Hematopoietic multipotent progenitor cell (in vitro differentiated cells): ENCODE measurements around the gene CD2AP. TPM values are rescaled to one million over a fixed set of nuclear protein-coding genes. Genes with fewer than 3 reads are reported as not detected.
"Not testable (repeated sequence)": the region's sequence is repeated elsewhere in the genome, so short reads cannot be mapped to it uniquely, and the experiment has no call there.

ENCODE experiments used
- DNase-seq, 3 donors: peaks; one replicate each; pipeline ENCODE4 v3.0.0-alpha.2; 2011 to 2015; ENCODE audit warnings: low read depth in 2 of 3, low spot score in 2 of 3
- total RNA-seq: library from RNA; depleted of rRNA; stranded (reverse); fragments of >200 nt; gene quantifications from one replicate; pipeline ENCODE4 v1.2.3, GENCODE V29; 2012

Gene CD2AP
- total RNA-seq, 1 donor: 8.1 TPM

DNA sequence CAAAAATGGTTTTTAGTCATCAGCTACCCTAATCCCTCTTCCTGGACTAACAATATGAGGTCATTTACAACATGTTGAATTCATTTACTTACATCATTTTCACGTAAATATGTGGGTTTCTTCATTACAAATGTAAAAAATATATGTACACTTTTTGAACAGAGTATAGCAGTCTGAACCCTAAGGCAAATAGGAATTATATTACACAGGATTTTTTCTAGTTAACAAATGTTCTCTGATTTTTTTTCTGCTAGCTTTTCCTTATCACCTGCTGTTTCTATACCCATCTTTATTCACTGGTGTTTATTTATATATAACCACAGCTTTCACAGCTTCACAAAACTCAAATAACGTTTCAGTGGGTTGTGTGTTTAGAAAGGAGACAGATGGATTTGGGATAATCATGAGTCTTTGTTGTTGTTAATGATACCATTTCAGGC lies 21.0 kb upstream of the CD2AP start:
- no peak for DNase-seq

GRCh38 chr6:47457370-47457769 lies 20.2 kb upstream of the CD2AP start:
- DNase-seq: no peak

GRCh38 chr6:47464052-47464451 lies 13.5 kb upstream of the CD2AP start:
- DNase-seq: no peak

- no peak for DNase-seq
Measured at GRCh38 chr6:47465117-47465516, 12.5 kb upstream of the CD2AP start.

DNA sequence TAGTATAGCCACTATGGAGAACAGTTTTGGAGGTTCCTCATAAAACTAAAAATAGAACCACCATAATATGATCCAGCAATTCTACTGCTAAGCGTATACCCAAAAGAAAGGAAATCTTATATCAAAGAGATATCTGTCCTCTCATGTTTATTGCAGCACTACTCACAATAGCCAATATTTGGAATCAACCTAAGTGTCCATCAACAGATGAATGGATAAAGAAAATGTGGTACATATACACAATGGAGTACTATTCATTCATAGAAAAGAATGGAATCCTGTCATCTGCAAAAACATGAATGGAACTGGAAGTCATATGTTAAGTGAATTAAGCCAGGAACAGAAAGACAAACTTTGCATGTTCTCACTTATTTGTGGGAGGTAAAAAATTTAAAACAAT lies 5.7 kb upstream of the CD2AP start:
- no peak for DNase-seq

DNA sequence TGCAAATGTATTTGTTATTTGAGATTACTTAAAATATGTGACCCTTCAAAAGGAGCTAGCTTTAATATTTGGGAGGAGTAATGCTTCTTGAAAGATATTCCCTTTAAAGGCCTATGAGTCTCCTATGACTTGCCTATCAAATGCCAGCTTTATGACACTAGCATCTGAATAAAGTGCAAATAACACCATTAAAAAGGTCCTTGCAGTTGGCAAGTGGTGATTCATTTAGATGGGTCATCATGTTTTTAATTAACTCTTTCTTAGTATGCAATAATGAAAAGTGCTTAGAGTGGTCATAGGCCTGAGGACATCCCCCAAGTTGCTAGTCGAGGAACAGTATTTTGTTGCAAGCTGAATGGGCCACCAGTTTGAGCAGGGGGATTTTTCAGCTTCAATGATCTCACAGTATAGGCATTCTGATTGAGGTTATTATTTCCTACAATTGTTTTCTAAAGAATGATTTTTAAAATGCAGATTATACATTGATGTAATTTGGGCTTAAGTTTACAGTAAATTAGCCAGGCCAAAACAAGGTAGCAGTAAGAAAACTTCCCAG lies 3.7 kb upstream of the CD2AP start:
- DNase-seq: no peak

- DNase-seq: no peak
Measured at GRCh38 chr6:47475319-47475816, 2.2 kb upstream of the CD2AP start.

- DNase-seq: peak in 2 of 3 donors; percentile 10 to 33
Measured at GRCh38 chr6:47476781-47477496, 650 bp upstream of the CD2AP start.

DNA sequence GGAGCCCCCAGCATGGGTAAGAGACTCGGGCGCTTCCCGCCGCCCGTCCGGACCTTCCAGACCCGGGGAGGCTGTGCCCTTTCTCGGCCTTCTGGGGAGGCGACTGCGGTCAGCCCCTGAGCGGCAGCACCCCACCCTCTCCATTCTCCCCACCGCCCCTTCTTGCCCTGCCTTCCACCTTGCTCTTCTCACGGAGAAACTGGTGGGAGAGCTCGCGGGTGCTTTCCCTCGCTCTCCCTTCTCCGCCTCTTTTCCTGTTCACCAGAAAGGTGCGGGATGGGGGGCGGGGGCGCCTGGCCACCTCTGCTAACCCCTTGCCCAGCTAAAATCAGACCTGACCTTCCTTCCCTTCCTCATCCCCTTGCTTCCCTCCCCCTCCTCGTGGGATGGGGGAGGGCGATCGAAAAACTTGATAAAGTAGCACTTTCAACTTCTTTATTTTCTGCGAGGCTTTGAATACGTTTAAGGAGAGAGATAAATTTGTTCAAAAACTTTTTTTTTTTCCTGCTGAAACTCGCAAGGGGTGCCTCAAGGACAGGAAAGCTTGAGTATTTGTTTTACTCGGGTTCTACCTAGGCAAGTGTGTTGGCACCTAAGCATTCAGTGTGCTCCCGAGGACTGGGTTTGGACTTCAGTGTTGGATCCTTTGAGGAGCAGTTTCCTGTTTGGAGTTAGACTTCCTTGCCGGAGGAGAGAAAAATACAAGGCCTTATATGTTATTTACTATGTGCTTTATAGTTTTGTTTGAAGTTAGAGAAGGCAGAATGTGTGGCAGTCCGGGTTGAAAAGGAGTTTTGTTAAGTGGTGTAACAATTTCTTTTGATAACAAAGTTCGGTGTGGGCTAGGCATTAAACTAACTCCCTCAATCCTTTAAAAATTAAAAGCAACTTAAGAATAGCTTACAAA lies 897 bp downstream of the CD2AP start:
- peak in 1 of 3 donors; percentile 65 for DNase-seq

DNA sequence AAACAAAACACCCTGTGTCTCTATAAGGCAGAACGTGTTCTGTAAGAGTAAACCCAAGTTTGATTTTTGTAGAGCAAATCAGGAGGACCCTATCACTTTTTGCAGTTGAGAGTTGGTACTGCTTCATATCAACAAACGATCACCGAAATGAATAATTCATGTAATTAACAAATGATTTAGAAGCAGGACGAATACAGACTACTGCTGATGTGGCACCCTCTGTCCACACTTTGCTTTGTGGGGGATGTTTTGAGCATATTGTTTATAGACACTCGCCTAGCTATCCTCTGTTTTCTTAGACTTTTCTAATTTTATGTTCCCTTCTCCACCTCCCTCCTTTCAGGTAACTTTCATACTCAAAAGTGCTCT lies 1.5 kb downstream of the CD2AP start:
- no peak for DNase-seq

- no peak for DNase-seq
Measured at GRCh38 chr6:47479874-47480273, 2.3 kb downstream of the CD2AP start.

- not testable (repeated sequence) for DNase-seq
Measured at GRCh38 chr6:47481213-47481612, 3.6 kb downstream of the CD2AP start.

DNA sequence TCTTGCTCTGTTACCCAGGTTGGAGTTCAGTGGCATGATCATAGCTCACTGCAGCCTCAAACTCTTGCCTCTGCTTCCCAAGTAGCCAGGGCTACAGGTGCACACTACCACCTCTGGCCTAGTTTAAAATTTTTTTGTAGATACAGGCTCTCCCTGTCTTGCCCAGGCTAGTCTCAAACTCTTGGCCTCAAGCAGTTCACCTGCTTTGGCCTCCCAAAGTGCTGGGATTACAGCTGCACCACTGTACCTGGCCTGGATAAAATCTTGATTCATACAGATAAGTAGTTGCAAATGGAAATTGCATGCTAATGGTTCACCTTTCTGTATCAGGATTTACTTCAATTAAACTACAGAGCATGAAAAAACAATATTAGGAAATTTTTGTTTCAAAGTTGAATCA lies 4.2 kb downstream of the CD2AP start:
- no peak for DNase-seq

GRCh38 chr6:47483516-47483852 lies 5.9 kb downstream of the CD2AP start:
- DNase-seq: no peak

- DNase-seq: no peak
Measured at GRCh38 chr6:47483853-47484546, 6.4 kb downstream of the CD2AP start.

GRCh38 chr6:47484616-47485015 lies 7.0 kb downstream of the CD2AP start:
- no peak for DNase-seq

- no peak for DNase-seq
Measured at GRCh38 chr6:47485083-47485482, 7.5 kb downstream of the CD2AP start.

DNA sequence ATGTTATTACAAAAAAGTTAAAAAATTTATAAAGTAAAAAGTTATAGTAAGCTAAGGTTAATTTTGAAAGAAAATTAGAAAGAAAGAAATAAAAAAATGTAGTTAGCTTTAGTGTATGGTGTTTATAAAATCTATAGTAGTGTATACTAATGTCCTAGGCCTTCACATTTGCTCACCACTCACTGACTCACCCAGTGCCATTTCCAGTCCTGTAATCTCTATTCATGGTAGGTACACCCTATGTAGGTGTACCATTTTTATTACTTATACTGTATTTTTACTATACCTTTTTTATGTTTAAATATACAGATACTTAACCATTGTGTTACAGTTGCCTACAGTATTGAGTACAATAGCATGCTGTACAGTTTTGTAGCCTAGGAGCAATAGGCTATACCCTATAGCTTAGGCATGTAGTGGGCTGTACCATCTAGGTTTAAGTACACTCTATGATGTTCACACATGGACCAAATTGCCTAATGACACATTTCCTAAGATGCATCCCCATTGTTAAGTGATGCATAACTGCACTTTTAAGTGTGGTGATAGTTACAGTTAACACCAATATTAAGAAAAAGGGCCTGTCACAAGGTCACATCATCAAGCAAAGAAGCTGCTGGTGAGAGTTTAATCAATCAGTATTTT lies 8.0 kb downstream of the CD2AP start:
- DNase-seq: no peak

GRCh38 chr6:47489995-47490394 lies 12.4 kb downstream of the CD2AP start:
- no peak for DNase-seq

DNA sequence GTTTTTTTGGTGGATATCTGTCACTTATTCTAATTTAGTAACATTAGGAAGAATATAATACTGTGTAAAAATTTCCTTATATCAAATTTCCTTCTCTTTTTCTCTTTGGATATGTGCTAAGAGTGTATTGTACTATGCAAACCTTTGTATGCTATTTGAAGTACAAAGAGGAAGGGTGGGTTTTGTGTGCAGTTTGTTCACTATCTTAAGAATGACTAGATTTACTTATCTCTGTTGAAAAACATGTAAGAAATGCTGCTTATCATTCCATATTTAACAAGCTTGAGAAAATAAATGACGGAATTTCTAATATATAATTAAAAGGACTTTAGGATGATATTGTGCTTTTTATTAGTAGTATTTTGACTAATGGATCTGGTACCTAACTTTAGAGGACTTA lies 13.1 kb downstream of the CD2AP start:
- no peak for DNase-seq

- no peak for DNase-seq
Measured at GRCh38 chr6:47492355-47492754, 14.8 kb downstream of the CD2AP start.
